AG04450 (cell line): ENCODE results near the gene MTHFD1L. TPM values are rescaled to one million over a fixed set of nuclear protein-coding genes. Genes with fewer than 3 reads are reported as not detected.
"Not testable (repeated sequence)": the region's sequence is repeated elsewhere in the genome, so short reads cannot be mapped to it uniquely, and the experiment has no call there.

Experiments used
- CTCF ChIA-PET: fragments of 300-600, 350-600 bp; formaldehyde crosslinking; extraction: SDS; loops from one replicate; lab custom pipeline; 2022; ENCODE audit warnings: antibody characterized with exemption, inconsistent platforms; lab: Charles Lee
- POLR2A ChIA-PET: fragments of 350-600 bp; formaldehyde crosslinking; extraction: SDS; loops from one replicate; lab custom pipeline; 2021; ENCODE audit warnings: antibody characterized with exemption, inconsistent platforms; lab: Yijun Ruan, JAX
- DNase-seq: peaks from one replicate; pipeline ENCODE4 v3.0.0-alpha.2; 2011; ENCODE audit warnings: low read depth, low spot score
- H3K27ac ChIP-seq: one replicate; pipeline ENCODE4 v1.5.1; 2012; ENCODE audit warnings: low read depth, low read length, control low read depth
- H3K27me3 ChIP-seq: one replicate; pipeline ENCODE4 v1.6.0; 2012; ENCODE audit warnings: low read length; ENCODE audit not compliant: control insufficient read depth, insufficient read depth
- H3K4me3 ChIP-seq: 2 replicates; pipeline ENCODE4 v1.5.1; 2011; ENCODE audit warnings: mild to moderate bottlenecking, low read depth, low read length, control low read depth
- H3K9me3 ChIP-seq: 2 replicates; pipeline ENCODE4 v1.5.1; 2012; ENCODE audit warnings: low read length; ENCODE audit not compliant: control insufficient read depth, insufficient read depth
- polyA plus RNA-seq: library from polyadenylated mRNA; depleted of rRNA; stranded (reverse); fragments of >200 nt; gene quantifications from 2 replicates; pipeline ENCODE4 v1.2.3, GENCODE V29; 2011
- TF ChIP-seq, protein P1 (sequence below): IDR thresholded peaks from 2 replicates; pipeline ENCODE4 v1.5.1; 2011; ENCODE audit warnings: low read depth, low read length, control low read depth, inconsistent platforms

The MTHFD1L gene
- polyA plus RNA-seq, 1 experiment = 69.1 TPM

DNA sequence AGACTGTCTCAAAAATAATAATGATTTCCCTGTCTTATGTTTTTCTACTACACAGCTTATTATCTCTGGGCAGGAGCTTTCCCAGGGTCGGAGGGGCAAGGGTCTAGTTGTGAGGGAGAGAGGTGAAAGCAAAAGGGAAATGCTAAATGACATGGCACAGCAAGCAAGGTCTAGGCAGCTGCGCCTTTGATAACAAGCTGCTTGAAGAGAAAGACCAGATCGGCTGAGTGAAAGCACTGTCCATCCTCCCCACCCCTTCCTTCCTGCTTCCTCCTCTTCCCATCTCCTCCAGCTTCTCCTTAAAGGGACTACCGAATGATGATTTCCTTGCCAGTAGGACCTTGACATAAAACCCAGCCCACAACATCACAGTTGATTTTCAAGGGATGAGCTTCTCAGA lies 216.2 kb downstream of the MTHFD1L start:
- Histone ChIP-seq H3K27ac (no peak overlapping the region), H3K9me3 (peaks cover 9% of the 10 kb centered on the region), H3K4me3 (no peak overlapping the region), H3K27me3 (no peaks in the 10 kb centered on the region)
- ChIA-PET CTCF (interaction anchor here (2.6 kb wide), 1 partner anchor 242 kb away, joined by 12 read pairs; no protein-coding TSS in a partner anchor), POLR2A (interaction anchor here (1.0 kb wide), 1 partner anchor 13 kb away, joined by 5 read pairs; no protein-coding TSS in a partner anchor)
- TF ChIP-seq, protein P1, sequence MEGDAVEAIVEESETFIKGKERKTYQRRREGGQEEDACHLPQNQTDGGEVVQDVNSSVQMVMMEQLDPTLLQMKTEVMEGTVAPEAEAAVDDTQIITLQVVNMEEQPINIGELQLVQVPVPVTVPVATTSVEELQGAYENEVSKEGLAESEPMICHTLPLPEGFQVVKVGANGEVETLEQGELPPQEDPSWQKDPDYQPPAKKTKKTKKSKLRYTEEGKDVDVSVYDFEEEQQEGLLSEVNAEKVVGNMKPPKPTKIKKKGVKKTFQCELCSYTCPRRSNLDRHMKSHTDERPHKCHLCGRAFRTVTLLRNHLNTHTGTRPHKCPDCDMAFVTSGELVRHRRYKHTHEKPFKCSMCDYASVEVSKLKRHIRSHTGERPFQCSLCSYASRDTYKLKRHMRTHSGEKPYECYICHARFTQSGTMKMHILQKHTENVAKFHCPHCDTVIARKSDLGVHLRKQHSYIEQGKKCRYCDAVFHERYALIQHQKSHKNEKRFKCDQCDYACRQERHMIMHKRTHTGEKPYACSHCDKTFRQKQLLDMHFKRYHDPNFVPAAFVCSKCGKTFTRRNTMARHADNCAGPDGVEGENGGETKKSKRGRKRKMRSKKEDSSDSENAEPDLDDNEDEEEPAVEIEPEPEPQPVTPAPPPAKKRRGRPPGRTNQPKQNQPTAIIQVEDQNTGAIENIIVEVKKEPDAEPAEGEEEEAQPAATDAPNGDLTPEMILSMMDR = no peak
- no peak for DNase-seq

DNA sequence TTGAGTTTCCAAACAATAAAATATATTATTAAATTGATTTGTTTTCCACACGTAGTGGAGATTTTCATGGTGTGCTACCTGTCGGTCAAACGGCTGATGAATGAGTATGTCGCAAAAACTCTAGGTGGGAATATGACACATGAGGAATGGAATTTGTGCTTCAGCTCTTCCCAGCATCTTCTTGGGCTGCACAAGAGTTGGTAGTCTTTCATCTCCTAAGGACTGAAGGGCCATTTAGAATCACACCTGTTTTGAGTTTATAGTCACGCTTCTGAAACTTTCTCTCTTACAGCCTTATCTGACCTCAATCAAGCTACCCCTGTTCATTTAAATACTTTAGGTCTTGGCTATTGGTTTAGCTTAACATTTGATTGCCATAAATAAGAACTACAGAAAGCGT lies 216.6 kb downstream of the MTHFD1L start:
- ChIA-PET POLR2A (interaction anchor here (0.7 to 1.0 kb wide), 2 partner anchors 14 to 251 kb away, joined by 3 to 5 read pairs; no protein-coding TSS in a partner anchor), CTCF (interaction anchor here (1.0 to 2.6 kb wide), 2 partner anchors 11 to 242 kb away, joined by 3 to 12 read pairs; no protein-coding TSS in a partner anchor)
- H3K27ac ChIP-seq = no peak overlapping the region
- TF ChIP-seq, protein P1 = no peak
- DNase-seq = no peak
- no peaks in the 10 kb centered on the region for H3K27me3 ChIP-seq
- H3K9me3 ChIP-seq = peaks cover 9% of the 10 kb centered on the region
- no peak overlapping the region for H3K4me3 ChIP-seq

DNA sequence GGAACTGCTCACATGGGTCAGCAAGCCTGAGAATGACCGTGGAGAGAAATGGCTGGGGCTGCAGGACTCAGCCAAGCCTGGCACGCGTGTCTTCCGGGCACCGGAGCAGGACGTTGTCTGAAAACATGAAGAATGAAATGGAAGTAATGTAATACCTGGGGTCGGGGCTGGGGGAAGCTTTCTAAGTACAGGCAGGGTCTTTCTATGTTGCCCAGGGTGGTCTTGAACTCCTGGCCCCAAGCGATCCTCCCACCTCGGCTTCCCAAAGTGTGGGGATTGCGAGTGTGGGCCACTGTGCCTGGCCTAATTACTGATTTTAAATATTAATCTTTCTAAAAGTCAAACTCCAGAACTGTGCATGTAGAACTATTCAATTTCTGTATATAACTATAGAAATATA lies 218.8 kb downstream of the MTHFD1L start:
- no peaks in the 10 kb centered on the region for H3K9me3 ChIP-seq
- ChIA-PET CTCF (no interaction called here), POLR2A (no interaction called here)
- H3K27ac ChIP-seq = no peak overlapping the region
- TF ChIP-seq, protein P1 = no peak
- no peak overlapping the region for H3K4me3 ChIP-seq
- no peaks in the 10 kb centered on the region for H3K27me3 ChIP-seq
- DNase-seq = no peak

DNA sequence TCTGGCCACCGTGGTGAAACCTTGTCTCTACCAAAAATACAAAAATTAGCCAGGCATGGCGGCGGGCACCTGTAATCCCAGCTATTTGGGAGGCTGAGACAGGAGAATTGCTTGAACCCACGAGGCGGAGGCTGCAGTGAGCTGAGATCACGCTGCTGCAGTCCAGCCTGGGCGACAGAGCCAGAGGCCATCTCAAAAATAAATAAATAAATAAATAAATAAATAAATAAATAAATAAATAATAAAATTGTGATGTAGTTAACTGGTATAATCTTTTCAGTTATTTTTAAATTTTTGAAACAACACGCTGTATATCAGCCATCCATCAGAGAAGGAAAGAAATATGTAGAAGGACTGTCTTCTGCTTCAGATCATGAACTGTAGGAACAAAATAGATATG lies 221.6 kb downstream of the MTHFD1L start:
- POLR2A ChIA-PET = interaction anchor here (0.6 kb wide), 1 partner anchor 153 kb away, joined by 3 read pairs; no protein-coding TSS in a partner anchor
- H3K9me3 ChIP-seq, H3K4me3 ChIP-seq, H3K27ac ChIP-seq, H3K27me3 ChIP-seq, DNase-seq: not testable (repeated sequence)
- CTCF ChIA-PET = interaction anchor here (0.5 to 0.8 kb wide), 2 partner anchors 77 to 238 kb away, joined by 3 read pairs; no protein-coding TSS in a partner anchor

DNA sequence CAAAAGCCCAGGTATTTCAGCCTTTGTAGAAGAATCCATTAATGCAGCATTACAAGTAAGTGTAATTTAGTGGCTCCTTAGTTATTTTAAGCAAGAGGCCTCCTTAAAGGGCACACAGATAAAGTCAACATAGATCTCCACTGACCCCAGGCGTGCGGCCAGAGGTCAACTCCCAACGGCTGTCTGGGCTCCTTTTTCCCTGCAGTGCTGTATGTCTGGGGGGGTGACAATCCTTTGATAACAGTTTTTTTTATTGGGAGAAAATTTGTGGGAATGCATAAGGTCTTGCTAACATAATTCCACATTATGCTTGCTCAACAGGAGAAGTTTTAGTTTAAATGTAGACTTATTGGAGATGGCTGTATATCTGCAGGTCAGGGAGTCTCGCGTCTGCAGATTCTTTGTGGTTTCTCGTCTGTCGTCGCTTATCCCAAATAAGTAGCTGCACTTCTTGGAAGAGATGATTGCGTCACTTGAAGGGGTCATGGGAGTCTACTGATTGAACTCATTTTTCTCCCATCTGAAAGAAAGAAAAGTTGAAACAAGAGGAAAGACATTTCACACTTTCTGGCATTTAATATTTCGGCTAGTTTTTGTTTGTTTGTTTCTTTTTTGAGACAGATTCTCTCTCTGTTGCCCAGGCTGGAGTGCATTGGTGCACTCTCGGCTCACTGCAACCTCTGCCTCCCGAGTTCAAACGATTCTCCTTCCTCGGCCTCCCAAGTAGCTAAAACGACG lies 222.5 kb downstream of the MTHFD1L start:
- no peaks in the 10 kb centered on the region for H3K9me3 ChIP-seq
- H3K27ac ChIP-seq = no peak overlapping the region
- ChIA-PET POLR2A (no interaction called here), CTCF (interaction anchor here (0.8 kb wide), 1 partner anchor 237 kb away, joined by 3 read pairs; no protein-coding TSS in a partner anchor)
- H3K27me3 ChIP-seq = no peaks in the 10 kb centered on the region
- no peak overlapping the region for H3K4me3 ChIP-seq
- DNase-seq = no peak
- TF ChIP-seq, protein P1 = no peak
